ENCODE measurements around the gene CENPE.

The CENPE gene

GRCh38 chr4:103136671-103137445 lies 61.3 kb downstream of the CENPE start:
- DNase-seq (ENCODE audit: low read depth), result no peak

DNA sequence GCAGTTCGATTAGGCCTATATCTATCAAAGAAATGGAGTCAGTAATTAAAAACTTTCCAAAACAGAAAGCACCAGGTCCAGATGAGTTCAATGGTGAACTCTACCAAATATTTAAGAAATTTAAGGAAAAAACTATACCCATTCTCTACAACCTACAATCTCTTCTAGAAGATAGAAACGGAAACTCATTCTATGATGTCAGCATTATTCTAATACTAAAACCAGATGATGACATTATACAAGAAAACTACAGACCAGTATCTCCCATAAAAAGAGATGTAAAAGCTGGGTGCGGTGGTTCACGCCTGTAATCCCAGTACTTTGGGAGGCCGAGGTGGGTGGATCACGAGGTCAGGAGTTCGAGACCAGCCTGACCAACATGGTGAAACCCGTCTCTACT lies 69.0 kb downstream of the CENPE start:
- no peak for DNase-seq (ENCODE audit: low read depth)

- DNase-seq (ENCODE audit: low read depth), result no peak
Observed at GRCh38 chr4:103126126-103126525, 72.0 kb downstream of the CENPE start.

DNA sequence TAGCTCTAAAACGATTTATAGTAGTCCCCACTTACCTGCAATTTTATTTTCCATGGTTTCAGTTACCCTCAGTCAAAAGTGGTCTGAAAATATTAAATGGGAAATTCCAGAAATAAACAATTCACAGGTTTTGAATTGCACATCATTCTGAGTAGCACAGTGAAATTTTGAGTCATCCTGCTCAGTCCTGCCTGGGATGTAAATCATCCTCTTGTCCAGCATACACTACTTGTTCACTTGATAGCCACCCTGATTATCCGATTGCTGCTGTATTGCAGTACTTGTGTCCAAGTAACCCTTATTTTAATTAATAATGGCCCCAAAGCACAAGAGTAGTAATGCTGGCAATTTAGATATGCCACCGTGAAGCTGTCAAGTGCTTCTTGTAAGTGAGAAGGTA lies 75.0 kb downstream of the CENPE start:
- no peak for DNase-seq (ENCODE audit: low read depth)

DNA sequence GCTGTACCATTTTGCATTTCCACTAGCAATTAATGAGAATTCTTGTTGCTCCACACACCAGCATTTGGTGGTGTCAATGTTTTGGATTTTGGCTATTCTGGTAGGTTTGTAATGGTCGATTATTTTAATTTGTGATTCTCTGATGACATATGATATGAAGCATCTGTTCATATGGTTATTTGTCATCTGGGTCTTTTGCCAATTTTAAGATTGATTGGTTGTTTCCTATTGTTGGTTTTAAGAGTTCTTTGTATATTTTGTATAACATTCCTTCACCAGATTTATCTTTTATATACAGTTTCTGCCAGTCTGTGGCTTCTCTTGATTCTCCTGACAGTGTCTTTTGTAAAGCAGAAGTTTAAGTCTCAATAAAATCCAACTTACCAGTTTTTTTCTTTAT lies 80.0 kb downstream of the CENPE start:
- no peak for DNase-seq (ENCODE audit: low read depth)

DNA sequence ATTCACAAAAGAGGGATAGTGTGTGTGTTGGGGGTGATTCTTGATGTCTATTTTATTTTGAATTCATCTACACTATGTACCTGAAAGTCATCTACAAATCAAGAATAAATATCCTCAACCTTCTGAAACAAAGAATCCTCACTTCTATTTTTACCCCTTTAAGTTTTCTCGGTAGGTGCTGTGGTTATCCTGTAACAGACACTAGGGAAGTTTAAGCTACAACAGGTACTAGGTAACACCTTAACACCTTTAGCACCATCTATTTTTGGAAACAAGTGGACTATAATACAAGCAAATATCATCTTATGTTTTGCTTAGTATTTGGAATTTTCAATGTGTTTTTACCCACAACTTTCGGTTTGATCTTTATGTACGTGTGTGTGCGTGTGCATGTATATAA lies 86.5 kb downstream of the CENPE start:
- DNase-seq (ENCODE audit: low read depth), result no peak

- DNase-seq (ENCODE audit: low read depth), result no peak
Observed at GRCh38 chr4:103108542-103108941, 89.6 kb downstream of the CENPE start.

GRCh38 chr4:103105558-103106356 lies 92.4 kb downstream of the CENPE start:
- no peak for DNase-seq (ENCODE audit: low read depth)

- no peak for DNase-seq (ENCODE audit: low read depth)
Observed at GRCh38 chr4:103104886-103105285, 93.3 kb downstream of the CENPE start.

- no peak for DNase-seq (ENCODE audit: low read depth)
Observed at GRCh38 chr4:103100691-103101090, 97.5 kb downstream of the CENPE start.

DNA sequence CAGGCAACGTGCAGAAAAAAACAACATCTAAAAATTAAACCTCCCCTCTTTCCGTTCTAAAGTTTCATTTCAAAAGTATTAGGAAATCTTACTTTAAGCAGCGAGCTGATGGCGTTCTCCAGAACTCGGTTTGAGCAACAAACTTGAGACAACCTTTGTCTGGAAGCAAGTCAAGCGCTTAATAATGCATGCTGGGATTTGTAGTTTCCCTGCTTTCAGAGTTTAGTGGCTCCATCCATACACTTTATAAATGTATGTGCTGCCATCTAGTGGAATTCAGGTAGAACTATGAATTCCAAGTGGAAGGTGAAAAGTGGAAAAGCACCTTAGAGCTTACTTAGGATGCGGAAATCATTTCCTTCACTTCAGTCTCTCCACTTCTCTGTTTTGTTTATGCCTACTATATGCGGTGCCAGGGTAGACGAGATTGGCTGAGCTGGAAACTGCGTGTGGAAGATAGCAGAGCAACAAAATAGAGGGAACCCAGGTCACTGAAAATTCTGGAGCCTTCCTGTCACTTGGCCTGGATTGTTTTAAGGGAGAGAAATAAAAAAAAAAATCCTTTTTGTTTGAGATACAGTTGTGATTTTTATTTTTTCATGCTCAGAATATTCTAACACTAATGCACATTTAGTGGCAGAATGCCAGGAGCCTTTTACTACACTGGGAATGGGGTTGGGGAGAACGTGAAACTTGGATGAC lies 98.3 kb downstream of the CENPE start, which contains the start of gene BDH2:
BDH2 (minus strand) TSS at position 144 of the 702 bp plus-strand sequence. CDS start 3,580 bp downstream, outside the sequence.
- peak; percentile 89 for DNase-seq (ENCODE audit: low read depth)

GRCh38 chr4:103098756-103099440 lies 99.2 kb downstream of the CENPE start:
- no peak for DNase-seq (ENCODE audit: low read depth)

DNA sequence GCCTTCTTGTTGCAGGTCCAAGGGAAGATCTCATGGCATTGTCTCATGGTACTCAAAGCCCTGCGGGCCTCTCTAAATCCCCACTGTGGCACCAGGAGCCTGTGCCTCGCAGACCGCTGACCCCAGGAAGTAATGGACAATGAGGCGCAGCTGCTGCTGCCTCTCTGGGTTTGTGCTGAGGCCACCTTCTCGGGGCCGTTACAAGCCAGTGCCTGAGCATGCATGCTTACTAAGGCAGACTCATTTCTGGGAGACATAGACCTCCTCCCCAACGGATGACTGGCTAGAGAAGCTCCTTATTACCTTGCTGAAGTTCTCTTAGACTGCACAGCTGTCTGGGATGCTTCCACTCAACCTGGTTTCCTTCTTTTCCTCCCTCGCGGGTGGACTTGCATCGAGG lies 99.8 kb downstream of the CENPE start:
- no peak for DNase-seq (ENCODE audit: low read depth)

DNA sequence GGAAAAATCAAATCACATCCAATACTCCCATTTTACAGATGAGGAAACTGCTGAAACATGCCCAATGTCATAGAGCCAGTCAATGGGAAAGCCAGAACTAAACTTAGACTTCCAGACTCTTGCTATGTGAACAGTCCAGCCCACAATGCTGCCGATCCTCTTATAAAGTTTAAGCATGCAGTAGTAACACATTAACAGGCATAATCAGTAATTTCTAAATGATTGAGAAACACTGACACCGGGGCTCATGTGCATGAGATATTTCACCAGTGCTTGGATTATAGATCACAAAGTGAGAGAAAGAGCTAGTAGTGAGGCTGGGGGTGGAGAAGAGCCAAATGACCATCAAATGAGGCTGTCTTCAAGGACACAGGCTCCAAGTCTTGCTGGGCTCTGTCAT lies 101.0 kb downstream of the CENPE start:
- DNase-seq (ENCODE audit: low read depth), result no peak

DNA sequence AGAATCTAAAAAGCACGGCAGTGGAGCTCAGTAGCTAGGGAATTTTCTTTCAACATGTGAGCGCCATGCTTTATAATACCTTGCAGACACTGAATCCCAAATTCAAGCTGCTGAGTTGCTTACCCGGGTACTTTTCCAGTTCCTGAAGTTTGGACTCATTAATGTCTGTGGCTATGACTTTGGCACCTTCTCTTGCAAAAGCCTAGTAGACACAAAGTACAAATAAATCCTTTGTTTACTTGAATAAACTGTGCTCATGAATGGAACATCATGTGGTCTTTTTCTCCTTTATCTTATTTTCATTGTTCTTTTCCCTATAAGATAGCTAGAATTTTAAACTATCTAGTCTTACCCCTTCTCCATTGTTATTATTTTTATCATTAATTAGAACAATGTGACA lies 103.1 kb downstream of the CENPE start:
- no peak for DNase-seq (ENCODE audit: low read depth)

GRCh38 chr4:103092245-103092644 lies 105.9 kb downstream of the CENPE start:
- DNase-seq (ENCODE audit: low read depth), result no peak

- peak; percentile 40 for DNase-seq (ENCODE audit: low read depth)
Observed at GRCh38 chr4:103091601-103092223, 106.4 kb downstream of the CENPE start.

DNA sequence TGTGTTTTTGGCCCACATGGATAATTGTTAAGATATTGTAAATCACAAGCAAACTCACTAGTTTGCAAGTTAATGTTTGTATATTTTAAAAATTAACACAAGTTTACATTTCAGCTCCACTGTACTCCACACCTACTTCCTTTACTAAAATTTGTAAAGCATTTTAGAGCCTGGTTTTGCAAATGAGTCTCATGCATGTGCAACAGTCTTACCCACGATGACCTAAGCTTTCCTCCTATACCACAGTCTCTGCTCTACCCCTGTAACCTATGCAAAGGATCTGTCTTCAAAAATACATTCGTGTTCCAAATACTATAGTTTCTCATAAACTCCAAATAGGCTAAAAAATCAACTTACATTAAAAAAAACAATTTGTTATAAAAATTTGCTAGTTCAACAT lies 108.7 kb downstream of the CENPE start:
- no peak for DNase-seq (ENCODE audit: low read depth)

DNA sequence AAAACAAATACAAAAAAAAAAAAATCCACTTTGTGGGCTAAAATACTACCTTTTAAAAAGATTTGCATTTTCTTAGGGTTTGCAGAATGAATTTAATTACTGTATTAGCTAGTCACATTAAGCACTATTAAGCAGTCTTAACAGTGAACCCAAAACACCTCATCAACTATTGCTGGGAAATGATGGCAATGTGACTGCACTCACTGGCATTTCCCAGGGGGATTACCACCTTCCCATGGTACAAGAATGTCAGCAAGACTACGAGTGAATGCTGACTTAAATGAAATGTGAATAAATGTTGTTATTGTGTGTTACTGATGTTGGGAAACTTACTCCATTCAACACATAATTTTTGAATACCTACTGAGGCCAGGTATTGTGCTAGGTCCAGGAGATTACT lies 111.6 kb downstream of the CENPE start:
- DNase-seq (ENCODE audit: low read depth), result no peak

DNA sequence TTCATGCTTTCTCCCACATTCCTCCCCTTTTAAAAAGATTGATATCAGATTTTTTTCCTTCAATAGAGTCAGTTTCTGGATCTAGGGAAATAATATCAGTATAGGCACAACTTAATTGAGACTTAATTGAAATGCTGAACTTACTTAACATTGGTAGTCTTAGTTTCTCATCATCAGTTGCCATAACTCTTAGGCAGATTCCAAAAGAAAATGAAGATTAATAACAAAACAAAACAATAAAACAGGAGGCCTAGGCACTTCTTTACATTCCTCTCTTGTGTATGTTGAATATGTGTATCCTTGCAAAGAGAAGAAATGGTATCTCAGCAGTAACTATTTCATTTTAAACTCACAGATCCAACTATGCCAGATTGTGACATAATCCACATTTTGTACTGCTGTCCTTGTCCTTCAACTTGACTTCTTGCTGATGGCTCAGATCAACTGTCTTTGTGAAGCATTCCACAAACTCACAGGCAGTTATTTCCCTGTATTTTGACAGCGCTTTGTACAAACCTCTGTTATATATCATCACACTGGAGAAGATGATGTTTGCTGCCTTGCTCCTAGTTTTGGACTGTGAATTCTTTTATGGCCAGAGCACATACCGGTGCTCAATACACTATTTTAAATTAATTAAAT lies 112.5 kb downstream of the CENPE start:
- DNase-seq (ENCODE audit: low read depth), result no peak

DNA sequence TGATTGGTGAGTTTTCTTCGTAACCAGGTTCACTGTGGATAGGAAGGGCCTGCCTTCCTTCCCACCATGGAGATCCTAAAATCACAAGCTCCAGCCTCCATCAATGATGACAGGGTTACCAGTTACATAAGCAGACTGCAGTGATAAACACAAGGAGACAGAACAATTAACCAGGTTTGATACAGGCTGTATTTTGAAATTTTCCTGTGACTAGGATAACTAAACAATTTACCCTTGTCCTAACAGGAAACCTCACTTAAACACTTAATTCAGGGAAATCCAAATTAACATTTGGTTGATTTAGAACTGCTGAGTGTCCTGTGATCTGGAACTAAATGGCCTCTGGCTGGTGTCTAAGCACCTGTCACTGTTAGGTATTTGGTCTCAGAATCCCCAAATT lies 118.5 kb downstream of the CENPE start:
- DNase-seq (ENCODE audit: low read depth), result no peak
